Cardiac muscle cell (in vitro differentiated cells and primary cell): ENCODE data around the gene YWHAQ. TPM values are rescaled to one million over a fixed set of nuclear protein-coding genes. Genes with fewer than 3 reads are reported as not detected.

ENCODE experiments used
- DNase-seq, 2 donors: peaks; one replicate each; pipeline versions ENCODE4 v3.0.0 to v3.0.0-alpha.2; 2010 to 2017; ENCODE audit warnings: low read depth in 1 of 2, low spot score in 1 of 2
- H3K27ac ChIP-seq: fragments of 200-600 bp; sonication (generic); 2 replicates; pipeline ENCODE4 v1.5.1; 2016
- H3K27me3 ChIP-seq: fragments of 200-600 bp; sonication (generic); 2 replicates; pipeline ENCODE4 v1.6.0; 2016; ENCODE audit warnings: control low read depth
- H3K36me3 ChIP-seq: fragments of 200-600 bp; sonication (generic); 2 replicates; pipeline ENCODE4 v1.5.1; 2016; ENCODE audit warnings: control low read depth
- H3K4me1 ChIP-seq: fragments of 200-600 bp; sonication (generic); 2 replicates; pipeline ENCODE4 v1.8.1; 2017; ENCODE audit warnings: low read depth, mild to moderate bottlenecking, mixed run types
- H3K4me3 ChIP-seq: fragments of 200-600 bp; sonication (generic); 2 replicates; pipeline ENCODE4 v1.5.1; 2016; ENCODE audit warnings: mild to moderate bottlenecking
- H3K9me3 ChIP-seq: fragments of 200-600 bp; sonication (generic); 2 replicates; pipeline ENCODE4 v1.5.1; 2017; ENCODE audit warnings: low read depth, mild to moderate bottlenecking, control low read depth
- polyA plus RNA-seq: library from polyadenylated mRNA; unstranded; fragments of >200 nt; fragmentation: Nextera tagmentation; extraction: Ambion mirVana; gene quantifications from 2 replicates; pipeline ENCODE4 v1.2.1, GENCODE V29; 2016
- total RNA-seq: library from RNA; depleted of rRNA; stranded (reverse); fragments of >200 nt; gene quantifications from 2 replicates; pipeline ENCODE4 v1.2.3, GENCODE V29; 2016
- TF ChIP-seq, protein P1 (sequence below): IDR thresholded peaks from 2 replicates; pipeline ENCODE4 v1.5.1; 2012; ENCODE audit warnings: low read depth, mild to moderate bottlenecking, low read length

The YWHAQ gene
- total and polyA plus RNA-seq, 2 experiments from 2014 or later = 240 to 455 TPM

GRCh38 chr2:9650119-9650821, 19.5 kb upstream of the YWHAQ start:
- Histone ChIP-seq H3K4me1 (no peaks in the 10 kb centered on the region), H3K27ac (no peak overlapping the region), H3K4me3 (no peak overlapping the region), H3K9me3 (no peaks in the 10 kb centered on the region), H3K27me3 (no peaks in the 10 kb centered on the region), H3K36me3 (no peaks in the 10 kb centered on the region)
- no peak for DNase-seq
- TF ChIP-seq, protein P1, sequence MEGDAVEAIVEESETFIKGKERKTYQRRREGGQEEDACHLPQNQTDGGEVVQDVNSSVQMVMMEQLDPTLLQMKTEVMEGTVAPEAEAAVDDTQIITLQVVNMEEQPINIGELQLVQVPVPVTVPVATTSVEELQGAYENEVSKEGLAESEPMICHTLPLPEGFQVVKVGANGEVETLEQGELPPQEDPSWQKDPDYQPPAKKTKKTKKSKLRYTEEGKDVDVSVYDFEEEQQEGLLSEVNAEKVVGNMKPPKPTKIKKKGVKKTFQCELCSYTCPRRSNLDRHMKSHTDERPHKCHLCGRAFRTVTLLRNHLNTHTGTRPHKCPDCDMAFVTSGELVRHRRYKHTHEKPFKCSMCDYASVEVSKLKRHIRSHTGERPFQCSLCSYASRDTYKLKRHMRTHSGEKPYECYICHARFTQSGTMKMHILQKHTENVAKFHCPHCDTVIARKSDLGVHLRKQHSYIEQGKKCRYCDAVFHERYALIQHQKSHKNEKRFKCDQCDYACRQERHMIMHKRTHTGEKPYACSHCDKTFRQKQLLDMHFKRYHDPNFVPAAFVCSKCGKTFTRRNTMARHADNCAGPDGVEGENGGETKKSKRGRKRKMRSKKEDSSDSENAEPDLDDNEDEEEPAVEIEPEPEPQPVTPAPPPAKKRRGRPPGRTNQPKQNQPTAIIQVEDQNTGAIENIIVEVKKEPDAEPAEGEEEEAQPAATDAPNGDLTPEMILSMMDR = no peak

DNA sequence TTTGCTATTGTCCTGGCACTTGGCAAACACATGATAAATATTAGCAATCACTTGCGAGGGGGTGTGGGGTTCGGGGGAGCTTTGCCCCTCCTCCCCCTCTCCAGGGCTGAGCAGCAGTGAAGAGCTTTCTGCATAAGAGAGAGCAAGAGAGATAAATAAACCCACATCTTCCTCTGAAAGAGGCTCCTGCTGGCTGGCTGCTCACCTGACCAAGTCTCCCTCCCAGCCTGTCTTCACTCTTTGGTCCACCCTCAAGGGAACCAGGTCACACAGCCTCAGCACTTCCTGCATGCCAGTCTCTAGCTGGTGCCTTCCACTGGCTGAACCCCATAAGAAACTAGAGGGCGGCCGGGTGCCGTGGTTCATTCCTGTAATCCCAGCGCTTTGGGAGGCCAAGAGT, 18.5 kb upstream of the YWHAQ start:
- Histone ChIP-seq H3K27ac (no peak overlapping the region), H3K4me1 (no peaks in the 10 kb centered on the region), H3K27me3 (no peaks in the 10 kb centered on the region), H3K36me3 (no peaks in the 10 kb centered on the region), H3K9me3 (no peaks in the 10 kb centered on the region), H3K4me3 (no peak overlapping the region)
- TF ChIP-seq, protein P1 = no peak
- DNase-seq = no peak

- H3K36me3 ChIP-seq = no peaks in the 10 kb centered on the region
- H3K27ac ChIP-seq = no peak overlapping the region
- no peaks in the 10 kb centered on the region for H3K9me3 ChIP-seq
- TF ChIP-seq, protein P1 = no peak
- DNase-seq = no peak
- H3K4me3 ChIP-seq = no peak overlapping the region
- H3K27me3 ChIP-seq = no peaks in the 10 kb centered on the region
- H3K4me1 ChIP-seq = no peaks in the 10 kb centered on the region
These were observed 18.0 kb upstream of the YWHAQ start for GRCh38 chr2:9648821-9649220.

GRCh38 chr2:9647884-9648283, 17.1 kb upstream of the YWHAQ start:
- Histone ChIP-seq H3K27me3 (no peaks in the 10 kb centered on the region), H3K36me3 (no peaks in the 10 kb centered on the region), H3K27ac (no peak overlapping the region), H3K9me3 (no peaks in the 10 kb centered on the region), H3K4me3 (no peak overlapping the region), H3K4me1 (no peaks in the 10 kb centered on the region)
- DNase-seq = no peak
- TF ChIP-seq, protein P1 = no peak

- Histone ChIP-seq H3K27ac (no peak overlapping the region), H3K36me3 (no peaks in the 10 kb centered on the region), H3K4me1 (no peaks in the 10 kb centered on the region), H3K4me3 (no peak overlapping the region), H3K27me3 (no peaks in the 10 kb centered on the region), H3K9me3 (no peaks in the 10 kb centered on the region)
- no peak for DNase-seq
- TF ChIP-seq, protein P1 = no peak
These were observed 15.6 kb upstream of the YWHAQ start for GRCh38 chr2:9646196-9647030.
